ENCODE data around the gene ADISSP. TPM values are rescaled to one million over a fixed set of nuclear protein-coding genes. Genes with fewer than 3 reads are reported as not detected.

Gene ADISSP
- total and polyA plus RNA-seq, 2 of the 13 experiments (the other 11 are each of a cell fraction or from before 2014, with no cell fraction given) = 38.3 to 90.6 TPM

GRCh38 chr20:3781153-3781910, 13.8 kb upstream of the ADISSP start, which contains the start of gene SPEF1 (continued):
- TF ChIP-seq ZSCAN5A (CRISPR knock-in tag; IDR thresholded peaks at IDR 0.05; ENCODE audit: borderline replicate concordance) (0 out of 2 replicates have a peak, but pooled peaks have one; percentile 39), KLF16 (CRISPR knock-in tag; IDR thresholded peaks at IDR 0.05) (no peak), CBX5 (CRISPR knock-in tag; IDR thresholded peaks at IDR 0.05; ENCODE audit: borderline replicate concordance) (no peak), ZNF317 (CRISPR knock-in tag; IDR thresholded peaks at IDR 0.05) (0 out of 2 replicates have a peak, but pooled peaks have one; percentile 18), ZNF350 (CRISPR knock-in tag; IDR thresholded peaks at IDR 0.05; ENCODE audit: borderline replicate concordance, low read depth) (peak; percentile 84), E2F1 (CRISPR knock-in tag; IDR thresholded peaks at IDR 0.05) (no peak), ZBTB38 (CRISPR knock-in tag; IDR thresholded peaks at IDR 0.05) (peak; percentile 58; the same call in 1 of the 2 replicates), ZNF253 (CRISPR knock-in tag; IDR thresholded peaks at IDR 0.05; ENCODE audit: borderline replicate concordance) (no peak), RFXANK (CRISPR knock-in tag; IDR thresholded peaks at IDR 0.05) (no peak), ZNF777 (CRISPR knock-in tag; IDR thresholded peaks at IDR 0.05) (no peak), ZSCAN21 (CRISPR knock-in tag; IDR thresholded peaks at IDR 0.05; ENCODE audit: borderline replicate concordance) (peak; percentile 72; the same call in 1 of the 2 replicates), HMG20A (CRISPR knock-in tag; IDR thresholded peaks at IDR 0.05; ENCODE audit: borderline replicate concordance) (no peak), NFATC3 (CRISPR knock-in tag; IDR thresholded peaks at IDR 0.05) (no peak), ZNF639 (CRISPR knock-in tag; conservative IDR thresholded peaks at IDR 0.05) (no peak; the same call in 1 of the 2 replicates), ZBTB21 (CRISPR knock-in tag; IDR thresholded peaks at IDR 0.05) (peak; percentile 14; the same call in 1 of the 2 replicates), ZNF776 (CRISPR knock-in tag; IDR thresholded peaks at IDR 0.05) (no peak), ZBTB37 (CRISPR knock-in tag; IDR thresholded peaks at IDR 0.05) (no peak), BORCS8-MEF2B (CRISPR knock-in tag; IDR thresholded peaks at IDR 0.05) (peak; percentile 76), PRMT3 (CRISPR knock-in tag; IDR thresholded peaks at IDR 0.05; ENCODE audit: borderline replicate concordance, low read depth) (no peak; the same call in 1 of the 2 replicates)
- TF ChIP-seq, protein P1, sequence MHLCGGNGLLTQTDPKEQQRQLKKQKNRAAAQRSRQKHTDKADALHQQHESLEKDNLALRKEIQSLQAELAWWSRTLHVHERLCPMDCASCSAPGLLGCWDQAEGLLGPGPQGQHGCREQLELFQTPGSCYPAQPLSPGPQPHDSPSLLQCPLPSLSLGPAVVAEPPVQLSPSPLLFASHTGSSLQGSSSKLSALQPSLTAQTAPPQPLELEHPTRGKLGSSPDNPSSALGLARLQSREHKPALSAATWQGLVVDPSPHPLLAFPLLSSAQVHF (CRISPR knock-in tag; IDR thresholded peaks at IDR 0.05) = no peak
- TF ChIP-seq, protein P2, sequence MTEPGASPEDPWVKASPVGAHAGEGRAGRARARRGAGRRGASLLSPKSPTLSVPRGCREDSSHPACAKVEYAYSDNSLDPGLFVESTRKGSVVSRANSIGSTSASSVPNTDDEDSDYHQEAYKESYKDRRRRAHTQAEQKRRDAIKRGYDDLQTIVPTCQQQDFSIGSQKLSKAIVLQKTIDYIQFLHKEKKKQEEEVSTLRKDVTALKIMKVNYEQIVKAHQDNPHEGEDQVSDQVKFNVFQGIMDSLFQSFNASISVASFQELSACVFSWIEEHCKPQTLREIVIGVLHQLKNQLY (CRISPR knock-in tag; IDR thresholded peaks at IDR 0.05) = no peak
- TF ChIP-seq, protein P3, sequence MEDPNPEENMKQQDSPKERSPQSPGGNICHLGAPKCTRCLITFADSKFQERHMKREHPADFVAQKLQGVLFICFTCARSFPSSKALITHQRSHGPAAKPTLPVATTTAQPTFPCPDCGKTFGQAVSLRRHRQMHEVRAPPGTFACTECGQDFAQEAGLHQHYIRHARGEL (CRISPR knock-in tag; IDR thresholded peaks at IDR 0.05) = no peak; the same call in 1 of the 2 replicates

Data from HepG2 (cell line).